ENCODE results near the gene SLCO3A1. TPM values are rescaled to one million over a fixed set of nuclear protein-coding genes. Genes with fewer than 3 reads are reported as not detected.

SLCO3A1 gene
- total RNA-seq, 1 donor from 2014 or later: 0.90 TPM

DNA sequence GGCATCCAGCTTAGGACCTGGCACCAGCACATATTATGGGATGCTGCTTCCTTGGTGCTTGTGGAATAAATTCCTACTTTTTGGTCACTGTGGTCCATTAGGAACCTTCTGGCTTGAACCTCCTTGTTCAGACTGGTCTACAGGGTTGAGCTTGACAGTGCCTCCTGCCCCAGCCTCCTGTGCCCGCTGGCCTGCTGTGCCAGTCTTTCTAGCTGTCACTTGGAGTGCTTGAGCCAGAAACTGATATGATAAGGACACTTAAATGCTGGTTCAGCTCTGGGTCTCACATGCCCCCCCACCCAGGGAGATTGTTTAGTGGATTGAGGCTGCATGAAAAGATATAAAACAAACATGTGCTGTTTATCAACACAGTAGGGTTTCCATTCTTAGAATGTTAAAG is 147.8 kb downstream of the SLCO3A1 start:
- no peak for DNase-seq (ENCODE audit: low read depth in 2 of 2)

- DNase-seq (ENCODE audit: low read depth in 2 of 2): no peak
These were observed 149.2 kb downstream of the SLCO3A1 start for GRCh38 chr15:92002666-92003065.

GRCh38 chr15:92003515-92004067 is 150.1 kb downstream of the SLCO3A1 start:
- no peak for DNase-seq (ENCODE audit: low read depth in 2 of 2)

- DNase-seq (ENCODE audit: low read depth in 2 of 2): no peak
These were observed 151.6 kb downstream of the SLCO3A1 start for GRCh38 chr15:92005154-92005553.

DNA sequence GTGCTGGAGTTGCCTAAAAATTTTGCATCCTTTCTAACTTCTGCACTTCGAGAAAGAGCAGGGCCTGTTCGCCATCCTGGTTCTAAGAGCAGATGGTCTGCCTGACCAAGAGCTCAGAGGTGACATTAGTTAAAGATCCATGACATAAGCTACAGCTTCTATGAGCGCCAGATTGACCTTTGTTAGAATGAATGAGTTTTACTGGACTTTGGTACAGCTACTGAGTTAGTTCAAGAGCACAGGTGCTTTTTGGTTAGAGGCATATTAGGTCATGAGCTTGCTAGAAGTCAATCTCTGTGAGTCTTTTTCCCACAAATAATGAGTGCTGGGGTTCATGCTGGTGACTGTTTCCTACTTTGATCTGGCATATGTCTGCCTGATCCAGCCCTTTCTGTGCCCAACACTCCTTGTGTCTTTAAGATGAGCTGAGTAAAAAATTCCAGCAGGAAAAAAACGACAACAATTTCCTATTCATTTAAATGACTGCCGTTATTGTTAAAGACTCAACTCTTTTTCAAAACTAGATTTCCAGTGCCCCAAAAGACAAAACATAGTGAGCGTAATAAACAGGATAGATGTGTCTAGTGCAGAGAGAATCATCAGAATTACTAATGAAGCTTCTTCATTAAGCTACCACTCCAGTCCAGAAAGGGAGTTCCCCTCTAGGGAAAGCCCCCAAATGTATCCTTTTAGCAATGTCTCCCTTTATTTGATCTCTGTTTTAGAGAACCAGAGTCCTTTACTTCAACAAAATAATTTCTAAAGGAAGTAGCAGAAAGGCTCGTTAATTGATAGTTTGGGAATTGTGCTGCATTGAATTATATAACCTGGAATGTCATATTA is 152.9 kb downstream of the SLCO3A1 start:
- DNase-seq (ENCODE audit: low read depth in 2 of 2): no peak

GRCh38 chr15:92009162-92009561 is 155.7 kb downstream of the SLCO3A1 start:
- no peak for DNase-seq (ENCODE audit: low read depth in 2 of 2)

GRCh38 chr15:92011611-92012367 is 158.3 kb downstream of the SLCO3A1 start:
- no peak for DNase-seq (ENCODE audit: low read depth in 2 of 2)

DNA sequence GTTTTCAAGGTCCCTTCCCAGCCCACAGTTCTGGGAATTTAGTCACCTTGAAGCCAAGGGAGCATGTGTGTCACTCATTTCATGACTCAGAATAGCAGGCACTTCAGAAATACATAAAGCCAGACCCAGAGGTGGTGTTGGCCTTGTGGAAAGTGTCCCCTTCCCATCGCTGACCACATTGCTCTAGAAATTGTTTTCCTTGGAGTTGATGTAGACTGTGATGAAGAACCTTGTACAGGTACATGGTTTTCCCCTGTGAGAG is 158.8 kb downstream of the SLCO3A1 start:
- DNase-seq (ENCODE audit: low read depth in 2 of 2): no peak

- DNase-seq (ENCODE audit: low read depth in 2 of 2): no peak
These were observed 159.4 kb downstream of the SLCO3A1 start for GRCh38 chr15:92012881-92013280.

DNA sequence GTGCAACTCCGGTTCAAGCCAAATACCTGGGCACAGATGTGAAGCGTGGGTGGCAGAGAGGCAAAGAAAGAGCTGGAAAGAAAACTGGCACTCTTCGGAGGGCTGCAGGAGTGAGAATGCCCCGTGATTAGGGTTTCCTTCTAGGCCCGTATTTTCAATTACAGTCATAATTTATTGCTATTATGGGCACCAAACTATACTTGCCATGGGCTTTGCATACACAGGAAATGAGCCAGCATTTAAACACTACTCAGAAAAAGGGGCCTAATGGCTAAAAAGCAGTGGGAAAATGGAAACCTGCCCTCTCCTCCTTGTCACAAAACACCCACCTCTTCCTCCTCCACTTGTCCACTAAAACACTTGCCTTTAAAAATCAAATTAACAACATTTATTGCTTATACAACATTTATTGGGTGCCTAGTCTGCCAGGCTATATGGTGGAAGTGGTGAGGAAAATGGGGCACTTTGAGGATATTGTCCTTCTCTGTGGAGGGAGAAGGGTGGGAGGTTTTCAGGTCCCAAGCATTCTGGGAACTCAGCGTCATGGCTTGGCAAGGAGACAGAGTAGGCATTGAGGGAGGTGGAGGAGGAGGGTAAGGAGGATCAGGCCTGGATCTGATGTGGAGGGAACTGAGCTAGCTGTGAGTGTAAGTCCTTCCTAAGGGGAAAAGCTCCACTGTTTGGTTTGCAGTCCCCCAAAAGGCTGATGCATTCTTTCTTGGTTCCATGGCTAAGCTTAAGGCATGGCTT is 160.9 kb downstream of the SLCO3A1 start:
- no peak for DNase-seq (ENCODE audit: low read depth in 2 of 2)

- DNase-seq (ENCODE audit: low read depth in 2 of 2): no peak
These were observed 164.5 kb downstream of the SLCO3A1 start for GRCh38 chr15:92017882-92018534.

- DNase-seq (ENCODE audit: low read depth in 2 of 2): no peak
These were observed 165.2 kb downstream of the SLCO3A1 start for GRCh38 chr15:92018535-92019239.

- no peak for DNase-seq (ENCODE audit: low read depth in 2 of 2)
These were observed 166.2 kb downstream of the SLCO3A1 start for GRCh38 chr15:92019706-92020105.

DNA sequence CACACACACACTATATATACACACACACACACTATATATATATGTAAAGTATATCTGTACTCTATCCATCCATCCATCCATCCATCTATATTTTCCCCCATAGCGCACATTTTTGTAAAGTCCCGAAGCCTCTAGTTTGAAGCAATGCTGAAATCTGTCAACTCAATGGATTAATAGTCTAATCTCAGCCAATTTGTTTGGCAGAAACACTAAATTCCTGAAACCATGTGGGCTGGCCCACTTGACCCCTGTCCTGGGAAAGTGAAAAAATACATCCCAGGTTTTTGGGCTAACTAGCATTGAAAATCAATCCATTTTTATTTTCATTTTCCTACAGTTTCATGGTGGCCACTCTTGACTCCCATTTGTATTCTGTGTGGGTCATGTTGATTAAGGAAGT is 166.7 kb downstream of the SLCO3A1 start:
- DNase-seq (ENCODE audit: low read depth in 2 of 2): no peak

- no peak for DNase-seq (ENCODE audit: low read depth in 2 of 2)
These were observed 167.3 kb downstream of the SLCO3A1 start for GRCh38 chr15:92020804-92021203.

DNA sequence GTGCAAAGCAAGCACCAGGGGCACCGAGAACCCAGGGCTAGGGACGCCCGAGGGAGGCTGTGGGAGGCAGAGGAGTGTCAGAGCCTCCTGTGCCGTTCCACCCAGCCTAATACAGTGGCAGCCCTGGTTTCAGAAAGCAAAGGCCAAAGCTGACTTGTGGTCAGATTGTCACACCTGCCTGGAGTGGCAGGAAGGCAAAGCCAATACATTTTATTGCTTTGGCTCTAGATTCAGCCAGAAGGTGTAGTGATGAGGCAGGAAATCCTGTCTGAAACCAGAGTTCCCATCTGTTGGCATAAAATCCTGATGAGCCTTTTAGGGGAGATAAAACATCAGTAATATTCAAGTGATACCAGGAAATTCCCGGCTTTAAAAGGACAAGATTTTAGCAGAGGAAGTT is 168.3 kb downstream of the SLCO3A1 start:
- no peak for DNase-seq (ENCODE audit: low read depth in 2 of 2)

GRCh38 chr15:92023965-92024364 is 170.5 kb downstream of the SLCO3A1 start:
- DNase-seq (ENCODE audit: low read depth in 2 of 2): no peak

GRCh38 chr15:92025706-92026270 is 172.3 kb downstream of the SLCO3A1 start:
- DNase-seq (ENCODE audit: low read depth in 2 of 2): no peak

GRCh38 chr15:92028389-92028724 is 174.8 kb downstream of the SLCO3A1 start:
- no peak for DNase-seq (ENCODE audit: low read depth in 2 of 2)

GRCh38 chr15:92029767-92030166 is 176.3 kb downstream of the SLCO3A1 start:
- no peak for DNase-seq (ENCODE audit: low read depth in 2 of 2)

GRCh38 chr15:92033314-92033713 is 179.8 kb downstream of the SLCO3A1 start:
- no peak for DNase-seq (ENCODE audit: low read depth in 2 of 2)
